GM12878 (cell line): Measurements from ENCODE around the gene GRIK3. TPM values are rescaled to one million over a fixed set of nuclear protein-coding genes. Genes with fewer than 3 reads are reported as not detected.

ENCODE experiments used
- ATAC-seq: fragments of 200-7000 bp; cut with Tn5 transposase; 3 replicates; pipeline ENCODE4 v1.9.1; 2020; ENCODE audit warnings: mild to moderate bottlenecking, moderate library complexity
- BruUV-seq: library from RNA; stranded (reverse); fragments of 400-500 nt; replicated peaks from 2 replicates; lab custom pipeline; 2021; lab: Mats Ljungman, UMichigan
- CTCF ChIA-PET: fragments of 300-600 bp; sonication (Branson Sonifier 250); formaldehyde crosslinking; extraction: SDS; loops from one replicate; lab custom pipeline; 2021; ENCODE audit warnings: inconsistent platforms; lab: Yijun Ruan, JAX
- POLR2A ChIA-PET: fragments of 350-600 bp; formaldehyde crosslinking; extraction: SDS; loops from one replicate; lab custom pipeline; 2021; ENCODE audit warnings: inconsistent platforms; lab: Charles Lee
- RAD21 ChIA-PET: fragments of 300-600 bp; sonication (Branson Sonifier 250); formaldehyde crosslinking; loops from one replicate; lab custom pipeline; 2023; ENCODE audit warnings: antibody characterized with exemption; ENCODE audit not compliant: unreplicated experiment; lab: Charles Lee
- SMC1A ChIA-PET: fragments of 300-600 bp; sonication (Branson Sonifier 250); formaldehyde crosslinking; loops from one replicate; lab custom pipeline; 2023; ENCODE audit not compliant: unreplicated experiment, uncharacterized antibody; lab: Charles Lee
- DNase-seq: peaks from one replicate; pipeline ENCODE4 v3.0.0-alpha.2; 2011; ENCODE audit warnings: low read depth, low spot score
- FAIRE-seq: peaks from 3 replicates; lab custom pipeline; 2011; peaks lifted over from hg19 to GRCh38; lab: Jason Lieb, UNC
- H2AFZ ChIP-seq: 2 replicates; pipeline ENCODE4 v1.6.0; 2011; ENCODE audit warnings: low read depth, low read length, control low read depth; ENCODE audit not compliant: control insufficient read depth
- H3K27ac ChIP-seq: 2 replicates; pipeline ENCODE4 v1.5.1; 2011; ENCODE audit warnings: control low read depth; ENCODE audit not compliant: control insufficient read depth, insufficient read depth
- H3K27me3 ChIP-seq, 2 experiments: replicated peaks in 1 of 2; 2 replicates each; pipeline versions ENCODE4 v1.6.0 to v1.6.1; 2011; ENCODE audit warnings: low read length in 1 of 2; ENCODE audit not compliant: control insufficient read depth in 2 of 2, insufficient read depth in 2 of 2
- H3K36me3 ChIP-seq, 2 experiments: 2 replicates each; pipeline ENCODE4 v1.5.1; 2011; ENCODE audit warnings: low read length in 1 of 2; ENCODE audit not compliant: control insufficient read depth in 2 of 2, insufficient read depth in 2 of 2
- H3K4me1 ChIP-seq: 2 replicates; pipeline ENCODE4 v1.6.1; 2011; ENCODE audit warnings: mild to moderate bottlenecking, low read length, moderate library complexity, mixed read lengths; ENCODE audit not compliant: control insufficient read depth, insufficient read depth
- H3K4me2 ChIP-seq: 2 replicates; pipeline ENCODE4 v1.6.0; 2011; ENCODE audit warnings: control low read depth; ENCODE audit not compliant: control insufficient read depth, insufficient read depth
- H3K4me3 ChIP-seq: fragments of 200-600 bp; sonication (generic); 2 replicates; pipeline ENCODE4 v1.5.1; 2016
- H3K79me2 ChIP-seq: 2 replicates; pipeline ENCODE4 v1.6.0; 2011; ENCODE audit warnings: low read length; ENCODE audit not compliant: control insufficient read depth, insufficient read depth
- H3K9ac ChIP-seq: 2 replicates; pipeline ENCODE4 v1.8.0; 2011; ENCODE audit warnings: low read length, control low read depth, mixed read lengths; ENCODE audit not compliant: control insufficient read depth, insufficient read depth
- H3K9me3 ChIP-seq: replicated peaks from 3 replicates; pipeline ENCODE4 v1.5.1; 2011; ENCODE audit warnings: mild to moderate bottlenecking, low read length; ENCODE audit not compliant: control insufficient read depth, insufficient read depth
- H4K20me1 ChIP-seq: 2 replicates; pipeline ENCODE4 v1.6.0; 2011; ENCODE audit not compliant: control insufficient read depth, insufficient read depth
- CEBPB ChIP-seq, 2 experiments: fragments of 150-350 bp in 1 of 2; IDR thresholded peaks; 2 replicates each; pipeline ENCODE4 v1.6.1; 2012 to 2014; ENCODE audit warnings: low read depth in 2 of 2, low read length in 2 of 2, borderline replicate concordance in 1 of 2, inconsistent platforms in 1 of 2
- MEF2B ChIP-seq: fragments of 450-650 bp; IDR thresholded peaks from 2 replicates; pipeline ENCODE4 v1.6.1; 2018; ENCODE audit warnings: mild to moderate bottlenecking, moderate library complexity; ENCODE audit not compliant: partially characterized antibody, poor library complexity, severe bottlenecking
- PAX8 ChIP-seq: fragments of 450-650 bp; IDR thresholded peaks from 2 replicates; pipeline ENCODE4 v1.6.1; 2017; ENCODE audit warnings: mild to moderate bottlenecking, moderate library complexity
- SP1 ChIP-seq: IDR thresholded peaks from one replicate; pipeline ENCODE4 v1.6.1; 2011; ENCODE audit warnings: low read depth, low read length
- TARDBP ChIP-seq: IDR thresholded peaks from 2 replicates; pipeline ENCODE4 v1.6.1; 2016; ENCODE audit warnings: borderline replicate concordance
- WRNIP1 ChIP-seq: IDR thresholded peaks from 2 replicates; pipeline ENCODE4 v1.6.1; 2011; ENCODE audit warnings: low read depth, low read length, improper control_type of control experiment, borderline replicate concordance
- ZNF24 ChIP-seq: fragments of 450-650 bp; IDR thresholded peaks from 2 replicates; pipeline ENCODE4 v1.6.1; 2017; ENCODE audit warnings: antibody characterized with exemption, mild to moderate bottlenecking
- WGBS: methylation state at CpG from one replicate; pipeline ENCODE4 v1.1.6; 2016; ENCODE audit warnings: low lambda C conversion rate; ENCODE audit not compliant: insufficient replicate concordance, insufficient coverage; ENCODE audit errors: missing lambda C conversion rate; 5-methylcytosine and 5-hydroxymethylcytosine counted together
- in situ Hi-C: fragments of 300-500 bp; cut with MboI; formaldehyde crosslinking; loops from 9 replicates; pipeline ENCODE4 v1.14.3; 2018; ENCODE audit warnings: mixed read lengths
- intact Hi-C: fragments of 100-400 bp; cut with micrococcal nuclease; formaldehyde crosslinking; loops from one replicate; pipeline ENCODE4 v1.14.2; 2022; ENCODE audit not compliant: unreplicated experiment
- polyA plus RNA-seq, 11 experiments: library from polyadenylated mRNA; depleted of rRNA in 4 of 11; unstranded in 6 of 11; stranded (reverse) in 5 of 11; fragments of >200 nt; fragmentation: Nextera tagmentation in 4 of 11; fragmentation: Illumina TruSeq in 1 of 11; extraction: Ambion mirVana in 4 of 11; extraction: Trizol in 1 of 11; gene quantifications; 1 replicate in 1 of 11; 2 replicates in 10 of 11; pipeline versions ENCODE4 v1.2.1 to v1.2.3, GENCODE V29; 2011 to 2016; ENCODE audit warnings: inconsistent platforms in 2 of 11, missing spikeins in 2 of 11, low read depth in 1 of 11
- total RNA-seq, 4 experiments: library from RNA; depleted of rRNA in 3 of 4; stranded (reverse); fragments of >200 nt in 3 of 4; fragmentation: Illumina TruSeq in 1 of 4; extraction: Trizol in 1 of 4; gene quantifications; 2 replicates each; pipeline versions ENCODE4 v1.2.1 to v1.2.3, GENCODE V29; 2013 to 2021
- TF ChIP-seq, protein P1 (sequence below): IDR thresholded peaks from 2 replicates; pipeline ENCODE4 v1.6.1; 2012; ENCODE audit warnings: low read length, inconsistent platforms
- TF ChIP-seq, protein P2 (sequence below): fragments of 450-650 bp; IDR thresholded peaks from 2 replicates; pipeline ENCODE4 v1.6.1; 2018; ENCODE audit warnings: mild to moderate bottlenecking, low read depth, moderate library complexity; ENCODE audit not compliant: partially characterized antibody

GRIK3 gene
- total and polyA plus RNA-seq, 10 of the 15 experiments (the other 5 are each of a cell fraction or from before 2014, with no cell fraction given): not detected

DNA sequence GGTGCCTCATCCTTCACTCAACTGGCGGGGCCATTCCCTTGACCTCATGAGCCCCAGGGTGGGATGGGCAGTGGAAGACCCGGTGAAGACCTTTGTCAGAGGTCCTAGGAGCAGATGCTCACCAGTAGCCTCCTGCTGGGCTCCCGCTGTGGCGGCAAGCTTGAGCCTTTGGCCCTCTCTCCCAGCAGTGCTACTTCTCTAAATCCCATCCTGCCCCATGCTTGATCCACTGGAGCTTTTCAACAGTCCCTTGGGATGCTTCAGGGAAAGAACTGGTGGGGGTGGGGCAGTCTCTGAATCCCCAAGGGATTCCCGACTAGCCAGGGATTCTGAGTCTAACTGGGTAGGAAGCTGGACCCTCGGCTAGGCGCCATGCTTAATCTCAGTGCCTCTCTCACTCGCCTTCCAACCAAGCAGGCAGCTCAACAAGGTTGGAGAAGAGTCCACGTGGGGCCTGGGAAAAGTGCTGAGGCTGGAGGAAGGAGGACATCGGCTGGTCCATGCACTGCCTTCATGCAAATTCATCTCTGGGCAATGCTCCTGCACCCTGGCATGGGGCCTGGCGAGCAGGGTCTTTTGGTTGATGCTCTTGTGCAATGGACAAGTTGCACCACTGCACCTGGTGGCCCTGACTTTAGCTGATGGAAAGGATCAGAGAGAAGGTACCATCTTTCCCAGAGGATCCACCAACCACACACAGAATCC, 190.3 kb downstream of the GRIK3 start:
- in situ Hi-C loops: no loop called here
- no peaks in the 10 kb centered on the region for H4K20me1 ChIP-seq
- no peaks in the 10 kb centered on the region for H3K4me1 ChIP-seq
- H3K79me2 ChIP-seq: no peaks in the 10 kb centered on the region
- H3K4me3 ChIP-seq: no peak overlapping the region
- ATAC-seq (no peak), FAIRE-seq (no peak), DNase-seq (no peak)
- H3K27ac ChIP-seq: no peak overlapping the region
- no peak for TF ChIP-seq TARDBP
- TF ChIP-seq PAX8: no peak
- TF ChIP-seq MEF2B: no peak
- no peak for TF ChIP-seq WRNIP1
- TF ChIP-seq, protein P1, sequence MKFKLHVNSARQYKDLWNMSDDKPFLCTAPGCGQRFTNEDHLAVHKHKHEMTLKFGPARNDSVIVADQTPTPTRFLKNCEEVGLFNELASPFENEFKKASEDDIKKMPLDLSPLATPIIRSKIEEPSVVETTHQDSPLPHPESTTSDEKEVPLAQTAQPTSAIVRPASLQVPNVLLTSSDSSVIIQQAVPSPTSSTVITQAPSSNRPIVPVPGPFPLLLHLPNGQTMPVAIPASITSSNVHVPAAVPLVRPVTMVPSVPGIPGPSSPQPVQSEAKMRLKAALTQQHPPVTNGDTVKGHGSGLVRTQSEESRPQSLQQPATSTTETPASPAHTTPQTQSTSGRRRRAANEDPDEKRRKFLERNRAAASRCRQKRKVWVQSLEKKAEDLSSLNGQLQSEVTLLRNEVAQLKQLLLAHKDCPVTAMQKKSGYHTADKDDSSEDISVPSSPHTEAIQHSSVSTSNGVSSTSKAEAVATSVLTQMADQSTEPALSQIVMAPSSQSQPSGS: no peak
- TF ChIP-seq CEBPB (IDR thresholded peaks at IDR 0.05; ENCODE audit: borderline replicate concordance in 1 of 2, low read depth in 2 of 2, low read length in 2 of 2): no peak
- TF ChIP-seq, protein P2, sequence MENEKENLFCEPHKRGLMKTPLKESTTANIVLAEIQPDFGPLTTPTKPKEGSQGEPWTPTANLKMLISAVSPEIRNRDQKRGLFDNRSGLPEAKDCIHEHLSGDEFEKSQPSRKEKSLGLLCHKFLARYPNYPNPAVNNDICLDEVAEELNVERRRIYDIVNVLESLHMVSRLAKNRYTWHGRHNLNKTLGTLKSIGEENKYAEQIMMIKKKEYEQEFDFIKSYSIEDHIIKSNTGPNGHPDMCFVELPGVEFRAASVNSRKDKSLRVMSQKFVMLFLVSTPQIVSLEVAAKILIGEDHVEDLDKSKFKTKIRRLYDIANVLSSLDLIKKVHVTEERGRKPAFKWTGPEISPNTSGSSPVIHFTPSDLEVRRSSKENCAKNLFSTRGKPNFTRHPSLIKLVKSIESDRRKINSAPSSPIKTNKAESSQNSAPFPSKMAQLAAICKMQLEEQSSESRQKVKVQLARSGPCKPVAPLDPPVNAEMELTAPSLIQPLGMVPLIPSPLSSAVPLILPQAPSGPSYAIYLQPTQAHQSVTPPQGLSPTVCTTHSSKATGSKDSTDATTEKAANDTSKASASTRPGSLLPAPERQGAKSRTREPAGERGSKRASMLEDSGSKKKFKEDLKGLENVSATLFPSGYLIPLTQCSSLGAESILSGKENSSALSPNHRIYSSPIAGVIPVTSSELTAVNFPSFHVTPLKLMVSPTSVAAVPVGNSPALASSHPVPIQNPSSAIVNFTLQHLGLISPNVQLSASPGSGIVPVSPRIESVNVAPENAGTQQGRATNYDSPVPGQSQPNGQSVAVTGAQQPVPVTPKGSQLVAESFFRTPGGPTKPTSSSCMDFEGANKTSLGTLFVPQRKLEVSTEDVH: no peak
- TF ChIP-seq ZNF24: no peak
- TF ChIP-seq SP1: no peak
- no TSS peak for BruUV-seq
- no peaks in the 10 kb centered on the region for H3K9me3 ChIP-seq
- intact Hi-C loops: no loop called here
- ChIA-PET POLR2A (no interaction called here), SMC1A (no interaction called here), CTCF (interaction anchor here (0.8 kb wide), 1 partner anchor 14 kb away, joined by 3 read pairs; no protein-coding TSS in a partner anchor), RAD21 (no interaction called here)
- H3K27me3 ChIP-seq: no peaks in the 10 kb centered on the region; a peak in 1 of 4 replicates
- H3K9ac ChIP-seq: no peak overlapping the region
- H3K4me2 ChIP-seq: no peak overlapping the region
- H3K36me3 ChIP-seq: no peaks in the 10 kb centered on the region
- no peak overlapping the region for H2AFZ ChIP-seq
- WGBS: 10% methylated on average over 11 of the region's 11 CpGs
